Suppressor macrophage treated with lipopolysaccharide for 4 hours (primary cell): ENCODE measurements around the gene C15orf39.
A peak's percentile ranks its signal among the peaks of the same experiment; 100 is the strongest.
"Not testable (repeated sequence)": the region's sequence is repeated elsewhere in the genome, so short reads cannot be mapped to it uniquely, and the experiment has no call there.

Source experiments
- DNase-seq: peaks from one replicate; pipeline ENCODE4 v3.0.0-alpha.2; 2020

The C15orf39 gene

DNA sequence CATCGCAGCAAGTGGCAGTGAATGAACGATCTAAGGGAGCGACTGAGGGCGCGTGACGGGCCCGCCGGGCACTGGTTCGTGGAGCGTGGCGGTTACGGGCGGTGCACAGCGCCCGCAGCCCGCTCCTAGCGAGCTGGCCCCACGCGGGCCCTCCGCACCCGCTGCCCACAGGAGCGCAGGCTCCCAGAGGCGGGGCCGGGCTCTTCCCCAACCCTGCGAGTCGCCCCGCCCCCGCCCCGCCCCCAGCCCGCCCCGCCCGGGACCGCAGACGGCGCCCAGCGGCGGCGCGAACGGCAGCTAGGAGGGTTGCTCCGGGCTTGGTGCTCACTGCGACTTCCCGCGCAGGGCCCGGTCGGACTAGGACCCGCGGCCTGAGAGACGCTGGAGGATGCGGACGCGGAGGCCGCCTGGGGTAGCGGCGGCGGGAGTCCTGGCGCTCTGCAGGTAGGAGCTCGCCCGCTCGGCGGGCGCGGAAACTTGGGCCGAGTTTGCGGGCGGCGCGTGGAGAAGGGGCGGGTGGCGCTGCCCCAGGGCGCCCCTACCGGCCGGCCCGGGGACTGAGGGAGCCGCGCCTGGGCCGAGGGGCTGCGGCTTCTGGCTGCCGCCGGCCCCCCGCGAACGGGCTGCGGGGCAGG, at the start of gene C15orf39:
TSS of gene C15orf39 (plus strand) at position 267 of the 635 bp plus-strand sequence. CDS start 4,167 bp downstream, outside the sequence.
- DNase-seq = peak; percentile 88

- DNase-seq = no peak
Observed at GRCh38 chr15:75152382-75153079, 49.2 kb upstream of the C15orf39 start.

DNA sequence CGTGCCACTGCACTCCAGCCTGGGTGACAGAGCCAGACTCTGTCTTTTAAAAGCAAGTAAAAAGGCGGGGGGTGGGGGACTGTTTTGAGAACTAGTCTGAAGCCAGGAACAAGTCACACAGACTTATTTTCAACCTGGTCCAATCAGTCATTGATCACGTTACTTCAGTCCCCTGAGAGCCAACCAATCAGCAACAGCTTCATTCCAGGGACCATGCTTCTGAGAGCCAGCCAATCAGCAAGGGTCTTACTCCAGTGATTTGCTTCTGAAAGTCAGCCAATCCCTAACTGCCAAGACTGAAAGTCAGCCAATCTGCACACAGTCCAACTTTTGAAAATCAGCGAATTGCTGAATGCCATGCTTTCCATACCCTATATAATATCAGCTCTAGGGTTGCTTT, 48.6 kb upstream of the C15orf39 start:
- DNase-seq = peak; percentile 59

- DNase-seq = peak; percentile 49
Observed at GRCh38 chr15:75153565-75154276, 48.0 kb upstream of the C15orf39 start.

DNA sequence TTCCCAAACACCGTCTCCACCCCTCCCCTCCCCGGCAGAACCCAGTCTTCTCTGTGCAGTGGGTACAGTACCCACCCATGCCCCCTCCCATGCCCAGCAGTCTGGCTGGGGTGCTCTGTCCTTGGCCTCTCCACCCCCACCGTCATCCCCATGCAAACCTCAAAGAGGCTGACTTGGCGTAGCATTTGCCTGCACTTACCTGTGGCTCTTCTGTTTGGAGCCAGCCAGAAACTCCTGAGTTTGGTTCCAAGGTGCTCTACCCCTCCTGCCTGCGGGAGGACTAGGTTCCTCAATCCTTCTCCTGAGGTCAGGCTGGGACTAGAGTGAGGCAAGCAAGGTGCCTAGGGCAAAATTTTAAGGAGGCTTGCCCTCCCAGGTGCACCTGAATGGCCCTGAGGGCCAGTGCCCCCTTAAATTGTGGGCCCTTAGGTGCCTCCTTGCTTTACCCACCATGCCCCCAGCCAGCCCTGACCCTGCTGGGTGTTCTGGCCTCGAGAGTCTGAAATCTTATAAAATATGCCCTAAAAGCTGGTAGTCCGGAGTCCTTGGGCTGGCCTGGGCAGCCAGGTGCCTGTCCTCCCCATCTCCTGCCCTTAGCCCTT, 47.1 kb upstream of the C15orf39 start:
- DNase-seq = no peak

DNA sequence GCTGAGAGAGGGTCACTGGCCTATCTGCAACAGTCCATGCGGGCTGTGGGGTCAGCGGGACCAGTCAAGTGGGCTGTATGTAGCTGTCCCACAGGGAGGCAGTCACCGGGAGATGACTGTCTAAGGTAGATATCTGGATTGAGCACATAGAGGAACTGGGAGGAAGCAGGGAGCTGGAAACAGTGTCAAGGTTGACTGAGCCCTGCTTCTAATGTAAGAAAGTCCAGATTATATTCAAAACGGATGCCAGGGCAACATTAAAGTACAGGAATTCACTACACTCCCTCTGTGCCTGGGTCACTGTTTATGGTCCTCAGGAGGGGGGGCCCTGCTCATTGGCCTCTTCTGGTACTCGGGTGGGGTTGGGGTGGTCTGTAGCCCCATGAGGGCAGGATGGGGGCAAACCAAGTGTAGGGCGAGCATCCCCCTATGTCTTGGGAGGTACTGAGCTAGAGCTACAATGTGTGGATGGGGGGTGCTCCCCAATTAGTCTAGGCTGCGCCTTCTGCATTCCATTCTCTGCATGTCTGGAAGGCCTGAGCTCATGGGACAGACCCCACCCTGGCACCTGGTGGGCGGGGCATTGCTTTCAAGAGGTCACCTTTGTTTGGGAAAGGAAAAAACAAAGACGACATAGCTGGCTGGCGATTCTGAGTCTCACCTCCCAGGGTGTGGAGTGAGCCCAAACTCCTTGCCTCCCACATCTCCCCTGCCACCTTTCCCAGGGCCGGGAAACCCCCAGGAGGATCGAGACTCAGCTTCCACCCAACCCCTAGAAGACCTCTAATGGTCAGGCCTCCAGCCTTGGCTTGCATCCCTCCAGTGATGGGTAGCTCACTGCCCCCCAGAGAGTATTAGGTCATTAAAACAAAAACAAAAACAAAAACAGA, 45.1 kb upstream of the C15orf39 start:
- DNase-seq = no peak

GRCh38 chr15:75158402-75158801, 43.3 kb upstream of the C15orf39 start:
- DNase-seq = no peak

DNA sequence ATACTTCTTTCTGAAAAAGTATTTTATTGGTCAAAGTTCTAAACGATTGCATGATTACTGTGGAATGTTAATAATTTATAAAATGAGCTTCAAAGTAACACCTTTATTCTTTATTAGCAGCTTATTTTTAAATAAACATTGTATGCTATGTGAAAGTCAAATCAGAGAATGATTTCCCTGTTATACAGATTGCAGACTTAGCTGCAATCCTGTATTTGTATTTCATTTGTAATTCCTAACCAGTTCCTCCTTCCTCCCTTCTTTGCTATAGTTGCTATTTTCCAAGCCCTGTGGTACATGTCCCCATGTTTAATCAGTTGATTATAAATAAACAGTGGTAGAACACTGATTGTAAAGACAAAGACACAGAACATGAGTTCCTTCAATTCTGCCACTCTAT, 42.4 kb upstream of the C15orf39 start:
- DNase-seq = no peak

- peak; percentile 72 for DNase-seq
Observed at GRCh38 chr15:75161106-75161916, 40.4 kb upstream of the C15orf39 start.

DNA sequence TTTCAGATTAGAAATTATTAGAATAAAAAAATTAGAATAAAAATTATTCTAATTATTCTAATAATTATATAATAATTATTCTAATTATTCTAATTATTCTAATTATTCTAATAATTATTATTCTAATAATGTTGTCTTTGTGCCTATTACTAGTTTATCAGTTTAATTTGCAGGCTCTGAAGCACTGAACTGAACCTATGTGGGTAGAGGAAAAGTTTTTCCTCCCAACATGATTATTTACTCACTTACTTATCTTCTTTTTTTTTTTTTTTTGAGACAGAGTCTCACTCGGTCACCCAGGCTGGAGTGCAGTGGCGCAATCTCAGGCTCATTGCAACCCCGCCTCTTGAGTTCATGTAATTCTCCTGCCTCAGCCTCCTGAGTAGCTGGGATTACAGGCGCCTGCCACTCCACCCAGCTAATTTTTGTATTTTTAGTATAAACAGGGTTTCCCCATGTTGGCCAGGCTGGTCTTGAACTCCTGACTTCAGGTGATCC, 39.7 kb upstream of the C15orf39 start:
- peak; percentile 76 for DNase-seq

DNA sequence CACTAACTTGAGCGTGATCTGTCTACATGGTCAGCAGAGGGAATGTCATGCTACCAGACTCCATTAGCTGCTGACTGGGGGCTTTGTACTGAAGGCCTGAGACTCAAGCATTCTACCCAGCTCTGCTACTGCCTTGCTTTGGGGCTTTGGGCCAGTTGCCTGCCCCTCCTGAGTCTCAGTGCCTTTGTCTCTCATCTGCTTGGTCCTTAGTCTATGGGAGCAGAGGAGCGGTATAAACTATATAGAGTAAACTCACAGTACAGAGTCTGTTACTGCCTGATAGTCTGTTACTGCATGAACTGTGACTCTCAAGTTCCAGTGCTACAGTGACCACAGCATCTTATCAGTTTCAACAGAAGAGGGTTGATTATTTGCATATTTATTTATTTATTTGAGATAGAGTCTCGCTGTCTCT, 38.5 kb upstream of the C15orf39 start:
- DNase-seq = no peak

GRCh38 chr15:75164625-75165350, 36.9 kb upstream of the C15orf39 start:
- DNase-seq = no peak

GRCh38 chr15:75166489-75167063, 35.1 kb upstream of the C15orf39 start:
- not testable (repeated sequence) for DNase-seq

- DNase-seq = peak; percentile 58
Observed at GRCh38 chr15:75167588-75168350, 33.9 kb upstream of the C15orf39 start.

GRCh38 chr15:75168374-75168773, 33.3 kb upstream of the C15orf39 start:
- no peak for DNase-seq

DNA sequence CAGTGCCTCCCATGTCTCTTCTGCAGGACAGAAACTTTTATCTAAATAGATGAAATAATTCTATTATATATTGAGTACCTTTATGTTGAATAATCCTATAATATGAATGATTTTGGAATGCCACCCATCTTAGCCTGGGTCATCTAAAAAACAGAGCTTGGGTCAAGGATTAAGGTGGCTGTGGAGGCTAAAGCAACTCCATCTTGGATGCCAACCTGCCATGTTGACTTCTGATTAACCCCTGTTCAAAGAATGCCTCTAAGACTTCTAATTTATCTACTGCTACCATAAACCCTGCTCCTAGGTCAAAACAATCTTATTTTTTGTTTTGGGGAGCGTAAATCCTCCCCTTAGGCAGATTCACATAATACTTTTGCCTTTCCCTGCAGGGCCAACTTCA, 31.5 kb upstream of the C15orf39 start:
- DNase-seq = no peak

DNA sequence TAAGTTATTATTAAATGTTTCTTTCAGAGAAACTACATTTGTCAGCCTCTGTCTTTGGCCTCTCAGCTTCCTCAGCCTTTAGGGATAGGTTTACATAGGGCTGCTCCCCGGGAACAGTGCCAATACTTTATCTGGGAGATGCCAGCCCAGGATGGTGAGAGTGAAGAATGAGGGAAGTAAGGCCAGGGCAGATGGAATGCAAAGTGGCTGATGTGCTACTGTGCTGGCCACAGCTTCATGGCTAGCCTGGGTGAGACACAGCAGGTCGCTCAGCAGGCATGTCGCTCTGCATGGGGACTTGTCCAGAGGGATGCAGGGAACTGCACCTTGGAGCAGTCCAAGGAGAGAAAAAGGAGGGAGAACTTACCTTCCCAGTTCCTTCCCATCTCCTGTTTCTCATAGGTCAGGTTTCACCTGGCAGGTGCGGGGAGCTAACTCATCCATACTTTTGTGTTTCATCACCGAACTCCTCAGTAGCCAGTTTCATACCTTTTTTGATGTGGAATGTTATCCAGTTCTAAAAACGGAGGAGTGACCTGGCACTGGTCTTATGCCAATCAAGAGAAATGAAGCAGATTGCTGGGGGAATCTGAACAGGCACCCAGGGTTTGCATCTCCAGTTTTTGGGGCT, 30.9 kb upstream of the C15orf39 start:
- no peak for DNase-seq

DNA sequence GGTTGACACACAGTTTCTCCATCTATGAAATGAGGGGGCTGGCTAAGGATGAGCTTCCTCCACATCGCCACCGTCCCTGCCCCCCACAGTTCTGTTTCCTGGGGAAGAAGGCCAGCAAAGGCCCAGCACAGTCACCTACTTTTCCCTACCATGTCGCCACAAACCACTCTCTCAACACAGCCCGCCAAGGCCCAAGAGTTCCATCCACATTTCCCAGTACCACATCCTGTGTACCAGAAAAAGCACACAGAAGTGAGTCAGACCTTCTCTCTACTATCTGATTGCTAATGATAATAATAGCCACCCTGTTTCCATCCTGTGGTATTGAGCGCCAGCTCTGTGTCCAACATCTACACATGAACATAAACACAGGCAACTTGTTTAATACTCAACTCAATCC, 30.3 kb upstream of the C15orf39 start:
- peak; percentile 66 for DNase-seq

GRCh38 chr15:75172284-75172820, 29.3 kb upstream of the C15orf39 start:
- DNase-seq = no peak
